ENCODE measurements around the gene CCDC174. TPM values are rescaled to one million over a fixed set of nuclear protein-coding genes. Genes with fewer than 3 reads are reported as not detected.

The CCDC174 gene
- total RNA-seq, 4 donors from 2014 or later = 15.8 to 24.0 (median 20.2) TPM

DNA sequence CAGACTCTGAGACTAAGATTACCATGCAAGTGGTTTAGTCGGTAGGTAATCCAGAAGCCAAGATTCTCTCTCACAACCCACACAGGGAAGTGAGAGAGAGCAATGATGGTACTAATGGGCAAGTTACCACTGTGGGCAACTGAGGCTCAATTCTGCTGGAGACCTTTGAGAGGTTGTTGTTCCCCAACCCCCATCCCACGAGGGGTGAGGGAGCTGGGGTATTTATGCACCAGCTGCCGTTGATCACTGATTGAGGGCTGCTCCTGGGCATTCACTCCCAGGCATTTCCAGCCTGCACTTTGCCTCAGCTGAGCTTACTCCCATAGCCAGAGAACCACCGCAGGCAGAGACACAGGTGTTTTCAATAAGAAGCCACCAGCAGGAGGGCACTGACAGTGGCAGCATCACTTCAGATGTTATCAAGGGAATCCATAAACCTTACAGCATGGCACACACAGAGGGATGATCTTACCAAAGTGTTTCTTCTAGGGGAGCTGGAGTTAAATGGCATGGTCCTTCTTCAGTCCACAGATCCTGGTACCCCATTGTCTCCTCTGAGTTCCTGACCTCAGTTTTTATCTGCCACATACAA lies 15.0 kb upstream of the CCDC174 start:
- Histone ChIP-seq H3K36me3 (no peaks in the 10 kb centered on the region), H3K27me3 (peaks cover 82% of the 10 kb centered on the region), H3K4me1 (no peaks in the 10 kb centered on the region), H3K9me3 (no peaks in the 10 kb centered on the region), H3K4me3 (no peak overlapping the region), H3K27ac (no peak overlapping the region)
- 90% methylated on average over 2 of the region's 4 CpGs; no CpG with 5 or more reads in 1 of the 2 donors for WGBS, 2 donors (ENCODE audit: low coverage in 1 of 2)
- TF ChIP-seq POLR2A (IDR thresholded peaks at IDR 0.05) (no peak), POLR2AphosphoS5 (IDR thresholded peaks at IDR 0.05) (no peak), EP300 (IDR thresholded peaks at IDR 0.05) (no peak)
- TF ChIP-seq, protein P1, sequence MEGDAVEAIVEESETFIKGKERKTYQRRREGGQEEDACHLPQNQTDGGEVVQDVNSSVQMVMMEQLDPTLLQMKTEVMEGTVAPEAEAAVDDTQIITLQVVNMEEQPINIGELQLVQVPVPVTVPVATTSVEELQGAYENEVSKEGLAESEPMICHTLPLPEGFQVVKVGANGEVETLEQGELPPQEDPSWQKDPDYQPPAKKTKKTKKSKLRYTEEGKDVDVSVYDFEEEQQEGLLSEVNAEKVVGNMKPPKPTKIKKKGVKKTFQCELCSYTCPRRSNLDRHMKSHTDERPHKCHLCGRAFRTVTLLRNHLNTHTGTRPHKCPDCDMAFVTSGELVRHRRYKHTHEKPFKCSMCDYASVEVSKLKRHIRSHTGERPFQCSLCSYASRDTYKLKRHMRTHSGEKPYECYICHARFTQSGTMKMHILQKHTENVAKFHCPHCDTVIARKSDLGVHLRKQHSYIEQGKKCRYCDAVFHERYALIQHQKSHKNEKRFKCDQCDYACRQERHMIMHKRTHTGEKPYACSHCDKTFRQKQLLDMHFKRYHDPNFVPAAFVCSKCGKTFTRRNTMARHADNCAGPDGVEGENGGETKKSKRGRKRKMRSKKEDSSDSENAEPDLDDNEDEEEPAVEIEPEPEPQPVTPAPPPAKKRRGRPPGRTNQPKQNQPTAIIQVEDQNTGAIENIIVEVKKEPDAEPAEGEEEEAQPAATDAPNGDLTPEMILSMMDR (IDR thresholded peaks at IDR 0.05) = no peak
- ATAC-seq = no peak

DNA sequence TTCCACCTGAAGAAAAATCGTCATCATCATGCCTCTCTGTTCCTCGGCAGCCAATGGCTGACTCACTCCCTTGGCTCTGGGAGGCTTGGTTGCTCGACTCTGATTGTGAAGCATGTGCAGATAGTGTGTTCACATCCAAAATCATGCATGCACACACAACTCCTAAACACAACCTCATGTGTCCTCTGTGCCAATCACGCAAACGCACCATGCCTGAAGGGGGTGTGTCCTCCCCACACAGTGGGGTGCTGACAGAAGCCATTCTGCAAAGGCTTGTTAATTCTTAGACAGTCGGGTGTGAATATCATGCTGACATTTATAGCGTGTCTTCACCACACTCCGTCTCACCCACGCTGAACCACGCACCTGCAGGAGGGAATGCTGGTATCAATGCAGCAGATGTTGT lies 11.4 kb upstream of the CCDC174 start:
- no peak for ATAC-seq
- H3K27ac ChIP-seq = no peak overlapping the region
- peaks cover 75% of the 10 kb centered on the region for H3K27me3 ChIP-seq
- no peaks in the 10 kb centered on the region for H3K36me3 ChIP-seq
- H3K9me3 ChIP-seq = no peaks in the 10 kb centered on the region
- TF ChIP-seq, protein P1 (IDR thresholded peaks at IDR 0.05) = no peak
- no peak for TF ChIP-seq POLR2A (IDR thresholded peaks at IDR 0.05)
- no peaks in the 10 kb centered on the region for H3K4me1 ChIP-seq
- whole genome bisulfite sequencing, 2 donors (ENCODE audit: low coverage in 1 of 2) = 24 to 65% methylated on average over 3 to 8 of the region's 10 CpGs
- H3K4me3 ChIP-seq = no peak overlapping the region

DNA sequence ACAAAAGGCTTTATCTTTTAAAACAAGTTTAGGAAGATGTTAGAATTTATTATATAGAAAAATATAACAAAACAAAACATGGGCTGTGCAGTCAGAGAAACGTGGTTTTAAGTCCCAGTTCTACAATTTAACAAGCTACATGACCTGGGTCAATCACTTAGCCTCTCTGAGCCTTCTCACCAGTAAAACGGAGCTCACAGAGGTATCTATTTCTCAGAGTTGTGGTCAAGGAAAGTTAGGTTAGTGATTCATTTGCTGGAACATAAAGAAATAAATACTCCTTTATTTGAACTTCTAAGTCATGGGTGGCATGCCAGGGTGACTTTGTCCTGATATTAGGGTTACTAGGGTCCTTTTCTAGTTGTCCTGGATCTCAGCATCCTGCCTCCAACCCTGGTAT lies 10.8 kb upstream of the CCDC174 start:
- H3K9me3 ChIP-seq = no peaks in the 10 kb centered on the region
- no peaks in the 10 kb centered on the region for H3K4me1 ChIP-seq
- ATAC-seq = no peak
- 25 to 28% methylated on average over 2 of the region's 2 CpGs for WGBS, 2 donors (ENCODE audit: low coverage in 1 of 2)
- no peaks in the 10 kb centered on the region for H3K36me3 ChIP-seq
- TF ChIP-seq, protein P1 (IDR thresholded peaks at IDR 0.05) = no peak
- peaks cover 69% of the 10 kb centered on the region for H3K27me3 ChIP-seq
- no peak overlapping the region for H3K27ac ChIP-seq
- no peak overlapping the region for H3K4me3 ChIP-seq

DNA sequence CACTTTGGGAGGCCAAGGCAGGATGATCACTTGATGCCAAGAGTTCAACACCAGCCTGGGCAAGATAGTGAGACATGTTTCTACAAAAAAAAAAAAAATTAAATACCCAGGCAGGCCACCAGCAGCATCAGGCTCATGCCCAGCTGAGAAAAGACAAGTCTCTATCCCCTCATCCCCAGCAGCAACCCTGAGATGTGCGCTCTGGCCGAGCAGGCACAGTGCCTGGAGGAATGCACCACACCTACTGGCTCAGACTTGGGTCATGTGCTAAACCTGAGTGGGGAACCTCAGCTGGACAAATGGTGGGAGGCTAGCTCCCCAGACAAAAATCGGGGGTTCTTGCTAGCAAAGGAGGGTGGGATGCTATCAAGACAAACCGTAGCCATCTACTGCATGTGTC lies 10.2 kb upstream of the CCDC174 start:
- 82% methylated on average over 4 of the region's 4 CpGs; no CpG with 5 or more reads in 1 of the 2 donors for WGBS, 2 donors (ENCODE audit: low coverage in 1 of 2)
- TF ChIP-seq POLR2A (IDR thresholded peaks at IDR 0.05) = no peak
- no peak for TF ChIP-seq POLR2AphosphoS5 (IDR thresholded peaks at IDR 0.05)
- TF ChIP-seq, protein P1 (IDR thresholded peaks at IDR 0.05) = no peak
- no peak for TF ChIP-seq EP300 (IDR thresholded peaks at IDR 0.05)
- no peak overlapping the region for H3K4me3 ChIP-seq
- ATAC-seq = no peak
- H3K4me1 ChIP-seq = no peaks in the 10 kb centered on the region
- no peaks in the 10 kb centered on the region for H3K9me3 ChIP-seq
- H3K36me3 ChIP-seq = no peaks in the 10 kb centered on the region
- peaks cover 63% of the 10 kb centered on the region for H3K27me3 ChIP-seq
- no peak overlapping the region for H3K27ac ChIP-seq

DNA sequence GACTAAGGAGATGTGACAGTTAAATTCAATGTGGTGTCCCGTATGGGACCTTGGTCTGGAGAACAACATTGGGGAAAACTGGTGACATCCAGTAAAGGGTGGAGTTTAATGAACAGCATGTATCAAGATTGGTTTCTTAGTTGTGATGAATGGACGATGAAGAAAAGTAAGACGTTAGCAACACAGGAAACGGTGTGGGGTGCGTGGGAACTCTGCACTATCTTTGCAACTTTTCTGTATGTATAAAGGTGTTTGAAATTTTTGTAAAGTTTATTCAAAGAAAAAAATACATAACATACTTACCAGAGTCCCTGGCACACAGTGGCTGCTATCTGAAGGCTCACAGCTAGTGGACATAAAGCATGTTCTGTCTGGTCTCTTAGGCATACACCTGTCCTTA lies 6.1 kb upstream of the CCDC174 start:
- WGBS, 2 donors (ENCODE audit: low coverage in 1 of 2) = 77 to 83% methylated on average over 5 of the region's 5 CpGs
- no peak for ATAC-seq
- TF ChIP-seq EP300 (IDR thresholded peaks at IDR 0.05) (no peak), POLR2AphosphoS5 (IDR thresholded peaks at IDR 0.05) (no peak), POLR2A (IDR thresholded peaks at IDR 0.05) (no peak)
- TF ChIP-seq, protein P1 (IDR thresholded peaks at IDR 0.05) = no peak
- no peak overlapping the region for H3K27ac ChIP-seq
- H3K4me1 ChIP-seq = peaks cover 0 to 4% (median 0%) of the 10 kb centered on the region in 3 donors
- no peaks in the 10 kb centered on the region for H3K9me3 ChIP-seq
- no peak overlapping the region for H3K4me3 ChIP-seq
- peaks cover 23% of the 10 kb centered on the region for H3K27me3 ChIP-seq
- H3K36me3 ChIP-seq = no peaks in the 10 kb centered on the region
